Memory B cell (primary cell): ENCODE results near the gene GNPDA1.

Experiments
- ATAC-seq: fragments of 150-1000 bp; cut with Tn5 transposase; 2 replicates; pipeline ENCODE4 v1.10.0; 2021; ENCODE audit warnings: low read depth, mild to moderate bottlenecking, moderate library complexity
- DNase-seq, 2 donors: peaks; one replicate each; pipeline ENCODE4 v3.0.0; 2022; ENCODE audit warnings: low spot score in 2 of 2
- H3K27ac Mint-ChIP-seq: one replicate; pipeline ENCODE4 v1.8.0; 2022; ENCODE audit warnings: mild to moderate bottlenecking, moderate library complexity, mixed read lengths
- H3K27me3 Mint-ChIP-seq: one replicate; pipeline ENCODE4 v1.8.0; 2022; ENCODE audit warnings: mixed read lengths
- H3K36me3 Mint-ChIP-seq: one replicate; pipeline ENCODE4 v1.8.0; 2022; ENCODE audit warnings: mild to moderate bottlenecking, mixed read lengths
- H3K4me1 Mint-ChIP-seq: one replicate; pipeline ENCODE4 v1.8.0; 2022; ENCODE audit warnings: mixed read lengths
- H3K4me3 Mint-ChIP-seq: one replicate; pipeline ENCODE4 v1.8.0; 2022; ENCODE audit warnings: mild to moderate bottlenecking, moderate library complexity, mixed read lengths
- H3K9me3 Mint-ChIP-seq: one replicate; pipeline ENCODE4 v1.8.0; 2022; ENCODE audit warnings: mixed read lengths

GNPDA1 gene

GRCh38 chr5:141994511-141995136 is 18.2 kb downstream of the GNPDA1 start:
- H3K27ac Mint-ChIP-seq, result no peak overlapping the region
- no peak for DNase-seq

GRCh38 chr5:141992349-141992963 is 20.4 kb downstream of the GNPDA1 start:
- Mint-ChIP-seq H3K27ac (no peak overlapping the region), H3K4me1 (no peaks in the 10 kb centered on the region), H3K36me3 (peaks cover 24% of the 10 kb centered on the region), H3K27me3 (no peaks in the 10 kb centered on the region), H3K4me3 (no peak overlapping the region), H3K9me3 (no peaks in the 10 kb centered on the region)
- peak; percentile 69 for ATAC-seq
- peak; percentile 59 to 65 for DNase-seq

More at GRCh38 chr5:141994511-141995136, 18.2 kb downstream of the GNPDA1 start:
- no peak for ATAC-seq
- Mint-ChIP-seq H3K36me3 (peaks cover 27% of the 10 kb centered on the region), H3K4me1 (no peaks in the 10 kb centered on the region), H3K9me3 (no peaks in the 10 kb centered on the region), H3K27me3 (no peaks in the 10 kb centered on the region), H3K4me3 (no peak overlapping the region)

- ATAC-seq, result no peak
- no peaks in the 10 kb centered on the region for H3K4me1 Mint-ChIP-seq
Observed at GRCh38 chr5:141989720-141990119, 23.1 kb downstream of the GNPDA1 start.

DNA sequence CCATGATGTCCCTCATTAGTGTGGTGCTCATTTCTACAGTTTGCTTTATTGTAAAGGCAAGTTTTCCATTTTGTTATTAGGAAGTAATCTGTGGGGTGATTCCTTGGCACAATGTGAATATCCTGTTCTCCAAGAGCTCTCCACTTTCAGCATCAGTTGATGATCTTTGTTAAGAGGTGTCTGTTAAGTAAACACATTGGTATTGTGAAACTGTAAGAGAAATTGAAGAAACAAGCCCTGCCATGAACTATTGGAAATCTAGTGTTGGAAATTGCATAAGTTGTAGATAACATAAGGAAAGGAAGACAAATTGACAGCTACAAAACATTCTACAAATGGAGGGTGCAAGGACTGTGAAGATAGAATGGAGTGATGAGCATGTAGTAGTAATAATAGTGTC is 26.8 kb downstream of the GNPDA1 start:
- ATAC-seq, result no peak
- H3K9me3 Mint-ChIP-seq, result no peaks in the 10 kb centered on the region
- H3K4me3 Mint-ChIP-seq, result no peak overlapping the region
- H3K36me3 Mint-ChIP-seq, result peaks cover 30% of the 10 kb centered on the region
- no peak for DNase-seq
- no peaks in the 10 kb centered on the region for H3K27me3 Mint-ChIP-seq
- H3K4me1 Mint-ChIP-seq, result peaks cover 2% of the 10 kb centered on the region
- H3K27ac Mint-ChIP-seq, result peak overlapping the region; percentile 1

More at GRCh38 chr5:141989720-141990119, 23.1 kb downstream of the GNPDA1 start:
- no peak overlapping the region for H3K4me3 Mint-ChIP-seq
- H3K27ac Mint-ChIP-seq, result no peak overlapping the region
- peaks cover 26% of the 10 kb centered on the region for H3K36me3 Mint-ChIP-seq
- H3K27me3 Mint-ChIP-seq, result no peaks in the 10 kb centered on the region
- DNase-seq, result no peak
- no peaks in the 10 kb centered on the region for H3K9me3 Mint-ChIP-seq

DNA sequence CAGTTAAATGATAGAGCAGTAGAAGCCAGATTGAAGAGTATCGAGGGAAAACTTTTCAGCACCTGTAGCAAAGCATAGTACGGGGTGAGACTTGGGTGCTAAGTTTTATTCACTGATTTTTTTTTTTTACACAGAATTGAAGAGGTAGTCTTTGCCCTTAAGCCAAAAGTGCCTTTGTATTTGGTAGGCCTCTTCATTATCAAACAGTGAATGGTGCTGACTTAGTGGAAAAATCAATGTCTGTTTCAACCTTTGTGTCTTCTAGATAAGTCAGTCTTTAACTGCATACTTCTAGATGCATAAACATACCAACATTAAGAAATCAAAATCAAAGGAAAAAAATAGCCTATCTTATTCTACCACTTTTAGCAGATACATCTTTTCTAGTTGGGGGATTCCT is 30.2 kb downstream of the GNPDA1 start:
- Mint-ChIP-seq H3K36me3 (peaks cover 39% of the 10 kb centered on the region), H3K9me3 (no peaks in the 10 kb centered on the region), H3K27ac (no peak overlapping the region)

DNA sequence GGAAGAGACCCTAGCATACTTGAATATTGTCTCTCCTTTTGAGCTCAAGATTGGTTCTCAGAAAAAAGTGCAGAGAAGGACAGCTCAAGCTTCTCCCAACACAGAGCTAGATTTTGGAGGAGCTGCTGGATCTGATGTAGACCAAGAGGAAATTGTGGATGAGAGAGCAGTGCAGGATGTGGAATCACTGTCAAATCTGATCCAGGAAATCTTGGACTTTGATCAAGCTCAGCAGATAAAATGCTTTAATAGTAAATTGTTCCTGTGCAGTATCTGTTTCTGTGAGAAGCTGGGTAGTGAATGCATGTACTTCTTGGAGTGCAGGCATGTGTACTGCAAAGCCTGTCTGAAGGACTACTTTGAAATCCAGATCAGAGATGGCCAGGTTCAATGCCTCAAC is 34.4 kb downstream of the GNPDA1 start:
- peaks cover 29% of the 10 kb centered on the region for H3K36me3 Mint-ChIP-seq
- DNase-seq (no peak), ATAC-seq (no peak)
- no peak overlapping the region for H3K27ac Mint-ChIP-seq
- H3K4me1 Mint-ChIP-seq, result peaks cover 10% of the 10 kb centered on the region
- H3K4me3 Mint-ChIP-seq, result no peak overlapping the region
- no peaks in the 10 kb centered on the region for H3K9me3 Mint-ChIP-seq
- no peaks in the 10 kb centered on the region for H3K27me3 Mint-ChIP-seq

More for the DNA sequence above, 30.2 kb downstream of the GNPDA1 start:
- Mint-ChIP-seq H3K4me3 (no peak overlapping the region), H3K4me1 (peaks cover 2% of the 10 kb centered on the region), H3K27me3 (no peaks in the 10 kb centered on the region)
- DNase-seq (no peak), ATAC-seq (no peak)

- DNase-seq, result no peak
Observed at GRCh38 chr5:141976176-141976575, 36.7 kb downstream of the GNPDA1 start.

DNA sequence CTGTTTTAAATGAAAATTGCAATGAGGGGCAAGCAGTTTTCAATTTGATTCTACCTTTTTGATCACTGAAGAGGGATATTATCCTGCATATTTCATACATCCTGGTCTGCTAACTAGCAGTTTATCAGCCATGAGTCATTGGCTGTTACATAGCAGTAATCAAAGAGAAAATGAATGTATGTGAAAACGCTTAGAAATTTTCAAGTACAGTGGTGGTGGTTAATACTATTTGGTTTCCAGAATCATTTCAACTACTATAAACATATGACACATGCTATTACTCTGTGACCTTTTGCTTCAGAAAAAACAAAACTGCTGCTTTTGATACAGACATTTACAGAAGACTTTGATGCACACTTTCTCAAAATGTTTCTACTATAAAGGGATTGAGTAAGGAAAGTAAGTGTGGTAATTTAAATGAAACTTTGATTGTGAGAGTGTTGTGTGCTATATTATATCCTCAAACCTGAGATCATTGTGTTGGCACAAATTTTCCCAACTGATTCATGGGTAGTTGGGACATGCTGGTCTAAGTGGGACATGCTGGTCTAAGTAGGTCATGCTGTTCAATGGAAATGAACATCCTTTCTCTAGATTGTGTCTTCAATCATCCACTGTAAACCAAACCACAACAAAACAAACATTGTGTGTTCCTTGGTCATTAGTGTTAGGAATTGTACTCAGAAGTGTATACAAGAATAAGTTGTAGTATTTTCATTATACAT is 38.8 kb downstream of the GNPDA1 start:
- Mint-ChIP-seq H3K4me1 (peaks cover 24% of the 10 kb centered on the region), H3K9me3 (no peaks in the 10 kb centered on the region), H3K27me3 (no peaks in the 10 kb centered on the region), H3K27ac (no peak overlapping the region), H3K4me3 (no peak overlapping the region), H3K36me3 (peaks cover 17% of the 10 kb centered on the region)
- DNase-seq (no peak), ATAC-seq (no peak)

More at GRCh38 chr5:141976176-141976575, 36.7 kb downstream of the GNPDA1 start:
- Mint-ChIP-seq H3K4me1 (peaks cover 11% of the 10 kb centered on the region), H3K27me3 (no peaks in the 10 kb centered on the region), H3K27ac (no peak overlapping the region), H3K9me3 (no peaks in the 10 kb centered on the region), H3K4me3 (no peak overlapping the region), H3K36me3 (peaks cover 25% of the 10 kb centered on the region)
- ATAC-seq, result no peak

DNA sequence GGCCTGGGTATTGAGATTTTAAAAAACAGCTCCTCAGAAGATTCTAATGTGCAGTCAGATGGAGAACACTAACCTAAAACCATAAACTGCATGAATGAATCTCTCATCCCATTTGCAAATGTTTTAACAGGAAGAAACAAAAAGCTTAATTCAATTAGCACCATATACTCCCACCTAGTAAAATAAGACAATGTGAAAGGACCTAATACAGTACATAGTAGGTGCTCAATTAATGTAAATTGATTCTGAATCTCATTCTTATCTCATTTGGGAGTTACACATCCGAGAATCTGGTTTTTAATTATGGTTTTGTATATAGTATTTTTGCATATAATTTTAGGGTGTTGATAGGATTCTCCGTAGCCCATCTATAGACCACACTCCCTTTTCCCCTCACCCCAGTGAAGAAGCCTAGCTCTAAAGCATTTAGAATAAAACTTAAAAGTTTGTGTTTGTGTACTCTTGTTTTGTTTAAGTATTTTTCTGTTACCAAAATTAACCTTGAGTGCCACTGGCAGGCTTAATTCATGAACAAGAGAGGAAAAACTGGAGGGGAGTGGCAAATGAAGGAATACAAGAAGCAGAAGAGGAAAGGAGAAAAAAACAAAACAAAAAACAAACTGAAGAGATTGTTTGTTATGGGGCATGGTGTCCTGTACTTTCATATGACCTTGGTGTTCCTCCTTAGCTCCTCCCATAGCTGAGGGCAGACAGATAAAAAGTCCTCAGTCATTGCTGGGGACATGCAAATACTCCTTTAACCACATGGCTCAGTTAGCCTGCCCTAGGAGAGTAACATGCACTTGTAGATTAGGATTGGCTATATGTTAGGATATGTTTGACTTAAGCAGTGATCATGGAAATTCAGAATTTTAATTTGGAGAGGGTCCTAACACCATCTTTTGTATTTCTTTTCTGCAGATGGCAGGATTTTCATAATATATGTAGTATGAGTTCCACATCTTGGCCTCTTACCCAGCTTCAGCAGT is 42.8 kb downstream of the GNPDA1 start:
- DNase-seq, result peak in 1 of 2 donors; percentile 20

DNA sequence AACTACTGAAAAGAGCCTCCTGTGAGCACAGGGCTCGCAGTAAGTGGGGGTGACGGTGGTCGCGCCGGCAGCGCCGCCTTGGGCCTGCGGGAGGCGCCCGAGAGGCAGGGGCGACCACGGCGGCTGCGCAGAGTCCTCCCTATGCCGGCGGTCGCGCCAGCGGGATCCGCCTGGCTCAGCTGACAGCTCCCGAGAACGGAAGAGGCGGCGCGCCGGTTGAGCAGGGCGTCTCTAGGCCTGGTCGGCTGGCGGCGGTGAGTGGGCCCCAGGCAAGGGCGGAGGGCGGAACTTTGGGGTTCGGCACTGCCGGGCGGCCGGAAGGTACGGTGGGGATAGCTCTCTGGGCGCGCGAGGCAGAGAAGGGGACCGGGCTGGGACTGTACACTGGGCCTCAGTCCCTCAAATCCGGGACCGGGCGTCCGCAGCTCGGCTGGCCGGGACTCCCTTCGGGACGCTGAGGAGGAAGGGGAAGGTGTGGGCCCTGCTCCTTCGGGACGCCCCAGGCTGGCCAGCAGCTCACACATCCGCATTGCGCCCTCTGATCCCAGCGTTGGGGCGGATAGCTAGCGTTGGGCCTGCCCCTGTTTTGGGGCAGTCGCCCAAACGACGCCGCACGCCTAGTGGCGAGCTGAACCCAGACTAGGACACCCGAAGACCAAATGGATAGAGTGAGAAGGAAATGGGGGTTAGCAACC is 43.8 kb downstream of the GNPDA1 start, which contains the start of gene RNF14:
Gene RNF14 (plus strand): TSS at position 192 of the 695 bp plus-strand sequence. CDS start 4,484 bp downstream, outside the sequence.
- H3K27ac Mint-ChIP-seq, result peak within 1 kb of the TSS; percentile 96
- H3K4me3 Mint-ChIP-seq, result peak within 1 kb of the TSS; percentile 91
- H3K4me1 Mint-ChIP-seq, result peaks cover 35% of the 10 kb centered on the region
- H3K36me3 Mint-ChIP-seq, result peaks cover 6% of the 10 kb centered on the region
- DNase-seq, result peak; percentile 90 to 93
- H3K9me3 Mint-ChIP-seq, result no peaks in the 10 kb centered on the region
- ATAC-seq, result peak; percentile 93
- no peaks in the 10 kb centered on the region for H3K27me3 Mint-ChIP-seq

More for the DNA sequence above, 42.8 kb downstream of the GNPDA1 start:
- peak overlapping the region; percentile 96 for H3K27ac Mint-ChIP-seq
- peaks cover 9% of the 10 kb centered on the region for H3K36me3 Mint-ChIP-seq
- peak; percentile 32 for ATAC-seq
- no peaks in the 10 kb centered on the region for H3K9me3 Mint-ChIP-seq
- peaks cover 38% of the 10 kb centered on the region for H3K4me1 Mint-ChIP-seq
- H3K27me3 Mint-ChIP-seq, result no peaks in the 10 kb centered on the region
- H3K4me3 Mint-ChIP-seq, result peak overlapping the region; percentile 91

DNA sequence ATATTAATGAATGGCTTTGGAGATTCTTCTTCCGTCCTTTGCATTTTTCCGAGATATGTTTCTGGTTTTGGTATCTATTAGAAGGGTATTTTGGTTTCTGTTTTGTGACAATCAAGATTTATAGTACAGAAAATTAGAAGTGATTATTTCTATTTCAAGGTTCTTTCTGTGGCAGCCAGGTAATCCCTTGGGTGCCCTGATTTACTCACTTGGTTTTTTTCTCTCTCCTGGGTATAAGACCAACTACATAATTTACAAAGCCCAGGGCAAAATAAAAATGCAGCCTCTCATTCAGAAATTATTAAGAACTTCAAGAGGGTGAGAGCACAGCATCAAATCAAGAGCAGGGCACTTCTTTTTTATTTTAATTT is 45.9 kb downstream of the GNPDA1 start:
- DNase-seq (no peak), ATAC-seq (no peak)
- no peak overlapping the region for H3K4me3 Mint-ChIP-seq
- H3K4me1 Mint-ChIP-seq, result peaks cover 35% of the 10 kb centered on the region
- H3K9me3 Mint-ChIP-seq, result no peaks in the 10 kb centered on the region
- peaks cover 3% of the 10 kb centered on the region for H3K36me3 Mint-ChIP-seq
- no peaks in the 10 kb centered on the region for H3K27me3 Mint-ChIP-seq
- H3K27ac Mint-ChIP-seq, result peak overlapping the region; percentile 45

DNA sequence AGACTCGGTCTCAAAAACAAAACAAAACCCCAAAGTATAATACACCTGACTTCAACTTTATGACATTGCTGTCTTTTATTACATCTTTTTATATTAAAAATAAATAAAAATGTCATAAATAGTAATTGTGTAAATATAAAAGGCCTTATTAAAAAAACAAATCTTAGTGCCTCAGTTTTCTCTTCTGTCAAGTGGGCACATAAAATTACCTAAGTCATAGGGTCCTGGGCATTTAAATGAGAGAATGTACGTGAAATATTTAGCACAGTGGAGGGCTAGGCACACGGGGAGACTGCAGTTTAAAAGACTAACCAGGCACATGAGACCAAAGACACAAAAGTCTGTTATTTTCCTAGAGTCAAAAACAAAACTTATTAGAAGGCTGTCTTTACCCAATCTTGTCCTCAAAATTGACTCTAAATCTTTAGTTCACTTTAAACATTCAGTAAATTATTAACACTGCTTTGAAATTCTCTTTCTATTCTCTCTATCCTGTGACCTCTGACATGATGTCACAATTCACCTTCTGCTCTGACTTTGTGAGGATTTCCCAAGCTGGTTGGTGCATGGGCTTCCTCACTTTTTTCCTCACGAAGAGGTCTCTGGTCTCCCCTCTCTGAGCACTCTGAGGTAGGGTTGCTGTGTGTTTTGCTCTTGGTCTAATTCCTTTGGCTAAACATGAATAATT is 46.4 kb downstream of the GNPDA1 start:
- H3K27me3 Mint-ChIP-seq, result no peaks in the 10 kb centered on the region
- H3K4me1 Mint-ChIP-seq, result peaks cover 33% of the 10 kb centered on the region
- H3K9me3 Mint-ChIP-seq, result no peaks in the 10 kb centered on the region
- H3K27ac Mint-ChIP-seq, result peak overlapping the region; percentile 45
- H3K4me3 Mint-ChIP-seq, result no peak overlapping the region
- ATAC-seq (no peak), DNase-seq (no peak)
- peaks cover under 1% of the 10 kb centered on the region for H3K36me3 Mint-ChIP-seq
